Posterior vena cava (tissue), 2 donors: Measurements from ENCODE around the gene C17orf107. TPM values are rescaled to one million over a fixed set of nuclear protein-coding genes. Genes with fewer than 3 reads are reported as not detected.
A peak's percentile ranks its signal among the peaks of the same experiment; 100 is the strongest.
"Not testable (repeated sequence)": the region's sequence is repeated elsewhere in the genome, so short reads cannot be mapped to it uniquely, and the experiment has no call there.

Source experiments
- DNase-seq: peaks from one replicate; pipeline ENCODE4 v3.0.0-alpha.2; 2020; ENCODE audit warnings: low spot score
- intact Hi-C, 2 donors: fragments of 100-400 bp; cut with DNase I; formaldehyde crosslinking; loops; one replicate each; pipeline versions ENCODE4 v1.14.1 to v1.14.2; 2022 to 2023
- long read RNA-seq, 2 donors: library from polyadenylated mRNA; unstranded; transcript quantifications; one replicate each; pipeline ENCODE4 v2.0.0, GENCODE V29; 2020 to 2021
- total RNA-seq, 2 donors: library from RNA; stranded (reverse); fragmentation: NEBNext Ultra II Directional; extraction: Animal tissue kit (Norgen Biotek cat#: 25700); gene quantifications; one replicate each; pipeline ENCODE4 v1.2.1, GENCODE V29; 2021
- donor health status: DM: yes; HTN: yes; CAD: no.
- donor health status: DM: yes; HTN: yes; CAD: no.

The C17orf107 gene
- 1 to 10 TPM in 1 of 2 donors, under 1 TPM in 1; 1.00 to 1.3 TPM for total RNA-seq
- long read RNA-seq, donor 1 = 0 reads
- long read RNA-seq, donor 2, partial matches to known transcripts = 0 of 2 reads
- long read RNA-seq, donor 2, other reads (novel, unspliced or antisense) = 2 of 2 reads

- DNase-seq = peak; percentile 95
- intact Hi-C loops = loop anchor here (5.0 to 10.0 kb wide), 2 partner anchors 165 to 1998 kb away; no protein-coding TSS in a partner anchor
Observed at GRCh38 chr17:4899341-4900230, at the start of gene C17orf107. TSS of gene C17orf107 (plus strand) at chr17:4899536. CDS start at chr17:4899763, 227 bp downstream.

- intact Hi-C loops = no loop called here
- no peak for DNase-seq
Observed at GRCh38 chr17:4850246-4850645, 49.1 kb upstream of the C17orf107 start.

- intact Hi-C loops = no loop called here
- no peak for DNase-seq
Observed at GRCh38 chr17:4851084-4851483, 48.3 kb upstream of the C17orf107 start.

GRCh38 chr17:4852567-4853207, 46.6 kb upstream of the C17orf107 start:
- DNase-seq = no peak
- intact Hi-C loops = no loop called here

GRCh38 chr17:4853208-4853671, 46.1 kb upstream of the C17orf107 start:
- intact Hi-C loops = no loop called here
- DNase-seq = no peak

- DNase-seq = no peak
Observed at GRCh38 chr17:4854111-4854681, 45.1 kb upstream of the C17orf107 start.

GRCh38 chr17:4856271-4856936, 42.9 kb upstream of the C17orf107 start:
- intact Hi-C loops = no loop called here
- no peak for DNase-seq

More at GRCh38 chr17:4854111-4854681, 45.1 kb upstream of the C17orf107 start:
- intact Hi-C loops = no loop called here

- intact Hi-C loops = no loop called here
- no peak for DNase-seq
Observed at GRCh38 chr17:4856937-4857314, 42.4 kb upstream of the C17orf107 start.

- intact Hi-C loops, DNase-seq: not testable (repeated sequence)
Observed at GRCh38 chr17:4857347-4857746, 42.0 kb upstream of the C17orf107 start.

GRCh38 chr17:4858068-4858881, 41.1 kb upstream of the C17orf107 start:
- no peak for DNase-seq
- intact Hi-C loops = no loop called here

- no peak for DNase-seq
- intact Hi-C loops = no loop called here
Observed at GRCh38 chr17:4858882-4859260, 40.5 kb upstream of the C17orf107 start.

- intact Hi-C loops = no loop called here
Observed at GRCh38 chr17:4859816-4860625, 39.3 kb upstream of the C17orf107 start.

GRCh38 chr17:4860651-4861050, 38.7 kb upstream of the C17orf107 start:
- intact Hi-C loops = no loop called here
- no peak for DNase-seq

More at GRCh38 chr17:4859816-4860625, 39.3 kb upstream of the C17orf107 start:
- DNase-seq = no peak

GRCh38 chr17:4861052-4861451, 38.3 kb upstream of the C17orf107 start:
- no peak for DNase-seq
- intact Hi-C loops = no loop called here

GRCh38 chr17:4862720-4863119, 36.6 kb upstream of the C17orf107 start:
- intact Hi-C loops = no loop called here
- DNase-seq = no peak

GRCh38 chr17:4863321-4863720, 36.0 kb upstream of the C17orf107 start:
- DNase-seq = no peak

GRCh38 chr17:4867535-4867934, 31.8 kb upstream of the C17orf107 start:
- DNase-seq = not testable (repeated sequence)

More at GRCh38 chr17:4863321-4863720, 36.0 kb upstream of the C17orf107 start:
- intact Hi-C loops = no loop called here

More at GRCh38 chr17:4867535-4867934, 31.8 kb upstream of the C17orf107 start:
- intact Hi-C loops = not testable (repeated sequence)
